IPS-15b (cell line): ENCODE results near the gene HPSE2.

Experiments used
- H3K27me3 ChIP-seq: one replicate; pipeline ENCODE4 v1.6.1; 2013; ENCODE audit warnings: low read length; ENCODE audit not compliant: control insufficient read depth, insufficient read depth
- H3K36me3 ChIP-seq: one replicate; pipeline ENCODE4 v1.6.1; 2013; ENCODE audit warnings: low read length; ENCODE audit not compliant: control insufficient read depth, insufficient read depth
- H3K4me1 ChIP-seq: one replicate; pipeline ENCODE4 v1.6.1; 2013; ENCODE audit warnings: mild to moderate bottlenecking, low read length; ENCODE audit not compliant: control insufficient read depth, insufficient read depth
- H3K4me3 ChIP-seq: one replicate; pipeline ENCODE4 v1.5.1; 2013; ENCODE audit warnings: low read depth, low read length
- H3K9ac ChIP-seq: one replicate; pipeline ENCODE4 v1.6.1; 2013; ENCODE audit warnings: low read depth, mild to moderate bottlenecking, low read length
- H3K9me3 ChIP-seq: one replicate; pipeline ENCODE4 v1.6.1; 2013; ENCODE audit warnings: mild to moderate bottlenecking, low read length; ENCODE audit not compliant: control insufficient read depth, insufficient read depth

HPSE2 gene

GRCh38 chr10:99057936-99058690 lies 177.5 kb downstream of the HPSE2 start:
- H3K4me3 ChIP-seq = no peak overlapping the region
- H3K27me3 ChIP-seq = no peaks in the 10 kb centered on the region
- no peaks in the 10 kb centered on the region for H3K4me1 ChIP-seq
- no peaks in the 10 kb centered on the region for H3K36me3 ChIP-seq
- H3K9ac ChIP-seq = no peak overlapping the region
- no peaks in the 10 kb centered on the region for H3K9me3 ChIP-seq

GRCh38 chr10:99045671-99046070 lies 190.0 kb downstream of the HPSE2 start:
- Histone ChIP-seq H3K36me3 (no peaks in the 10 kb centered on the region), H3K9ac (no peak overlapping the region), H3K9me3 (peaks cover 7% of the 10 kb centered on the region), H3K4me3 (no peak overlapping the region), H3K4me1 (no peaks in the 10 kb centered on the region), H3K27me3 (no peaks in the 10 kb centered on the region)

- H3K4me1 ChIP-seq = no peaks in the 10 kb centered on the region
- no peak overlapping the region for H3K4me3 ChIP-seq
- no peak overlapping the region for H3K9ac ChIP-seq
- no peaks in the 10 kb centered on the region for H3K36me3 ChIP-seq
- H3K27me3 ChIP-seq = no peaks in the 10 kb centered on the region
- peaks cover 7% of the 10 kb centered on the region for H3K9me3 ChIP-seq
Measured at GRCh38 chr10:99042051-99042771, 193.4 kb downstream of the HPSE2 start.

DNA sequence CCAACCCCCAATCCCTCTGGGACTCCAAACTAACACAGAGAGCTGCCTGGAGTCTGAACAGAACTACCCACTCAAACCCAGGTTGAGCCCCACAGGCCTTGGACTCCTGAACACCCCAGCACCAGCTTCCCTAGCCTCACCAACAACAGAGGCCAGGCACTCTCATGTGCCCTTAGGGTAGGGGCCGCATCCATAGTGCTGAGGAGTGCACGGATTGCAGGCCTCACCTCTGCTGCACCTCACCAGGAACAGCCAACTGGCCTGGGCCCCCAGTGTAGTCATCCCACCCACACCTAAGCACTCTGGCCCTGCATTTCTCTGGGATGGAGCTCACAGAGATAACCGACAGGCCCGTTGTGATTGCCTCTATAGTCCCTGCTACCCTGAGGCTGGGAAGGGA lies 194.2 kb downstream of the HPSE2 start:
- Histone ChIP-seq H3K9ac (no peak overlapping the region), H3K9me3 (peaks cover 7% of the 10 kb centered on the region), H3K27me3 (no peaks in the 10 kb centered on the region), H3K4me3 (no peak overlapping the region), H3K4me1 (no peaks in the 10 kb centered on the region), H3K36me3 (no peaks in the 10 kb centered on the region)

DNA sequence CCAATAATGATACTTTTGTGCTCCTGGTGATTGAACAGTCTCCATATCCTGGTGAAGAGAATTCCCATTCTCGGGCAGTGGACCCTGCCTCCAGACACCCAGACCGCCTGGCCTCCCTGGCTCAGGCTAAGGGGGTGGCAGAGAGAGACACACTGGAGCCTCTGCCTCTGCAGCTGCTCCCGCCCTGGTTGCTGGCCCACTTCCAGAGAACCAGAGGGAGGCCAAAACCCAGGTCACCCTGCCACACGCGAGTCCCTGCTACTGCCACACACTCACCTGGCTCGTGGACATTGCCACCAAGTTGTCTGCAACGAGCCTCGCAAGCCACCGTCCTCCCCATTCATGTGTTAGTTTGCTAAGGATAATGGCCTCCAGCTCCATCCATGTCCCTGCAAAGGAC lies 221.8 kb downstream of the HPSE2 start:
- Histone ChIP-seq H3K4me3 (no peak overlapping the region), H3K36me3 (no peaks in the 10 kb centered on the region), H3K9me3 (no peaks in the 10 kb centered on the region), H3K9ac (no peak overlapping the region), H3K4me1 (no peaks in the 10 kb centered on the region), H3K27me3 (no peaks in the 10 kb centered on the region)

DNA sequence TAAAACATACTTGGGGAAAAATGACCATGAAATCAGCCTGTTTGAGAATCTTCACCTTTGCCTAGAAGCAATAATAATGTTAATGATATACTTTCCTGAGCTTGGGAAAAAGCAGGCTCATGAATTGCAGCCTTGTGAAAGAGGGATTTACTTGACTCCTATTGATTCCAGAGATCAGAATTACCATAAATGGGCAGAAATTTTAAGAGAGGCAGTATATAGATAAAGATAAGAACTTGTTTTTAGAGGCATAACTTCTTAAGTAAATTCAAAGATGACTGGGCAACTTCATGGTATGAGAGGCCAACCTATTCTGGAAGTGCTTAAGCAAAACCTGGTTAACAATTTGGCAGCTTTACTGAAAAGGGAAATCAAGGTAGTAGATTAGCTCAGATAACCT lies 225.4 kb downstream of the HPSE2 start:
- H3K4me3 ChIP-seq = no peak overlapping the region
- H3K36me3 ChIP-seq = no peaks in the 10 kb centered on the region

GRCh38 chr10:99008054-99008453 lies 227.6 kb downstream of the HPSE2 start:
- Histone ChIP-seq H3K4me1 (no peaks in the 10 kb centered on the region), H3K9ac (no peak overlapping the region), H3K4me3 (no peak overlapping the region), H3K9me3 (no peaks in the 10 kb centered on the region), H3K36me3 (no peaks in the 10 kb centered on the region), H3K27me3 (no peaks in the 10 kb centered on the region)

More for the DNA sequence above, 225.4 kb downstream of the HPSE2 start:
- no peaks in the 10 kb centered on the region for H3K4me1 ChIP-seq
- H3K9me3 ChIP-seq = no peaks in the 10 kb centered on the region
- no peak overlapping the region for H3K9ac ChIP-seq
- no peaks in the 10 kb centered on the region for H3K27me3 ChIP-seq

GRCh38 chr10:99007457-99007856 lies 228.2 kb downstream of the HPSE2 start:
- H3K27me3 ChIP-seq = no peaks in the 10 kb centered on the region

GRCh38 chr10:99005254-99005653 lies 230.4 kb downstream of the HPSE2 start:
- Histone ChIP-seq H3K4me3 (no peak overlapping the region), H3K9ac (no peak overlapping the region), H3K4me1 (no peaks in the 10 kb centered on the region), H3K9me3 (no peaks in the 10 kb centered on the region), H3K27me3 (no peaks in the 10 kb centered on the region), H3K36me3 (no peaks in the 10 kb centered on the region)

More at GRCh38 chr10:99007457-99007856, 228.2 kb downstream of the HPSE2 start:
- Histone ChIP-seq H3K36me3 (no peaks in the 10 kb centered on the region), H3K9ac (no peak overlapping the region), H3K4me3 (no peak overlapping the region), H3K4me1 (no peaks in the 10 kb centered on the region), H3K9me3 (no peaks in the 10 kb centered on the region)

- no peak overlapping the region for H3K4me3 ChIP-seq
- H3K9ac ChIP-seq = no peak overlapping the region
- H3K27me3 ChIP-seq = no peaks in the 10 kb centered on the region
- no peaks in the 10 kb centered on the region for H3K9me3 ChIP-seq
- no peaks in the 10 kb centered on the region for H3K36me3 ChIP-seq
- no peaks in the 10 kb centered on the region for H3K4me1 ChIP-seq
Measured at GRCh38 chr10:99004738-99005137, 230.9 kb downstream of the HPSE2 start.

- no peaks in the 10 kb centered on the region for H3K27me3 ChIP-seq
- H3K36me3 ChIP-seq = no peaks in the 10 kb centered on the region
- H3K9ac ChIP-seq = no peak overlapping the region
- no peak overlapping the region for H3K4me3 ChIP-seq
- no peaks in the 10 kb centered on the region for H3K9me3 ChIP-seq
- no peaks in the 10 kb centered on the region for H3K4me1 ChIP-seq
Measured at GRCh38 chr10:99002392-99002791, 233.3 kb downstream of the HPSE2 start.

DNA sequence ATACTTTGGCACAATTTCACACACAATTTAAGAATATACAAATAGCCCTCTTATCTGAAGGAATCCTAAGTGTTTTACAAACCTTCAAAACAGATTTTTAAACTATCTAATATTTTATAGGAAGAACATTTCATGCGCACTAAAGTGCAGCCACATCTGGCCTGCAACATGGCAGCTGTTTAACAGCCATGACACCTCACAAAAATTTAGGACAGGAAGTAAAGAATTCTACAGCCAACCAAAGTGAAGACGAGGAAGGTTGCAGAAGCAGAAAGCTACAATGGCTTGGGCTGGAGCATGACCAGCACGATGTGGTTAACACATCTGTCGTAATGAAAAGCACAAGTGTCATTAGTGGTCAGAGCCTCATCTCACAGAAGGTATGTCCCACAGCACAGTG lies 238.1 kb downstream of the HPSE2 start:
- no peaks in the 10 kb centered on the region for H3K27me3 ChIP-seq
- H3K36me3 ChIP-seq = no peaks in the 10 kb centered on the region
- no peaks in the 10 kb centered on the region for H3K9me3 ChIP-seq
- H3K4me3 ChIP-seq = no peak overlapping the region
- no peak overlapping the region for H3K9ac ChIP-seq
- no peaks in the 10 kb centered on the region for H3K4me1 ChIP-seq
